HG02763 (cell line): ENCODE measurements around the gene GAGE12H.
"Not testable (repeated sequence)": the region's sequence is repeated elsewhere in the genome, so short reads cannot be mapped to it uniquely, and the experiment has no call there.

Experiments
- ATAC-seq: cut with Tn5 transposase; IDR thresholded peaks from one replicate; pipeline ENCODE4 v1.9.1; 2021; ENCODE audit warnings: mild to moderate bottlenecking, moderate library complexity; ENCODE audit not compliant: unreplicated experiment

GAGE12H gene, protein sequence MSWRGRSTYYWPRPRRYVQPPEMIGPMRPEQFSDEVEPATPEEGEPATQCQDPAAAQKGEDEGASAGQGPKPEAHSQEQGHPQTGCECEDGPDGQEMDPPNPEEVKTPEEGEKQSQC

DNA sequence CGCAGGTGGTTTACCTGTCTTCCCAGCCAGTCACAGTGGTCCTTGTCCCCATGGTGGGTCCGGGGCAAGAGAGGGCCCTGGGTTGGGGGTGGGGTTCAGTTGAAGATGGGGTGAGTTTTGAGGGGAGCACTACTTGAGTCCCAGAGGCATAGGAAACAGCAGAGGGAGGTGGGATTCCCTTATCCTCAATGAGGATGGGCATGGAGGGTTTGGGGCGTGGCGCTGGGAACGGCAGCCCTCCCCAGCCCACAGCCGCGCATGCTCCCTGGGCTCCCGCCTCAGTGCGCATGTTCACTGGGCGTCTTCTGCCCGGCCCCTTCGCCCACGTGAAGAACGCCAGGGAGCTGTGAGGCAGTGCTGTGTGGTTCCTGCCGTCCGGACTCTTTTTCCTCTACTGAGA, at the start of gene GAGE12H:
GAGE12H (plus strand) TSS at position 301 of the 400 bp plus-strand sequence. CDS start 1,155 bp downstream, outside the sequence.
- not testable (repeated sequence) for ATAC-seq

DNA sequence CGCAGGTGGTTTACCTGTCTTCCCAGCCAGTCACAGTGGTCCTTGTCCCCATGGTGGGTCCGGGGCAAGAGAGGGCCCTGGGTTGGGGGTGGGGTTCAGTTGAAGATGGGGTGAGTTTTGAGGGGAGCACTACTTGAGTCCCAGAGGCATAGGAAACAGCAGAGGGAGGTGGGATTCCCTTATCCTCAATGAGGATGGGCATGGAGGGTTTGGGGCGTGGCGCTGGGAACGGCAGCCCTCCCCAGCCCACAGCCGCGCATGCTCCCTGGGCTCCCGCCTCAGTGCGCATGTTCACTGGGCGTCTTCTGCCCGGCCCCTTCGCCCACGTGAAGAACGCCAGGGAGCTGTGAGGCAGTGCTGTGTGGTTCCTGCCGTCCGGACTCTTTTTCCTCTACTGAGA, 47.9 kb upstream of the GAGE12H start, which contains the start of gene GAGE12C:
GAGE12C (plus strand) TSS at position 301 of the 400 bp plus-strand sequence. CDS start 1,155 bp downstream, outside the sequence.
- ATAC-seq, result not testable (repeated sequence)

DNA sequence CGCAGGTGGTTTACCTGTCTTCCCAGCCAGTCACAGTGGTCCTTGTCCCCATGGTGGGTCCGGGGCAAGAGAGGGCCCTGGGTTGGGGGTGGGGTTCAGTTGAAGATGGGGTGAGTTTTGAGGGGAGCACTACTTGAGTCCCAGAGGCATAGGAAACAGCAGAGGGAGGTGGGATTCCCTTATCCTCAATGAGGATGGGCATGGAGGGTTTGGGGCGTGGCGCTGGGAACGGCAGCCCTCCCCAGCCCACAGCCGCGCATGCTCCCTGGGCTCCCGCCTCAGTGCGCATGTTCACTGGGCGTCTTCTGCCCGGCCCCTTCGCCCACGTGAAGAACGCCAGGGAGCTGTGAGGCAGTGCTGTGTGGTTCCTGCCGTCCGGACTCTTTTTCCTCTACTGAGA, 38.3 kb upstream of the GAGE12H start, which contains the start of gene GAGE12D:
GAGE12D (plus strand) TSS at position 301 of the 400 bp plus-strand sequence. CDS start 1,155 bp downstream, outside the sequence.
- ATAC-seq, result not testable (repeated sequence)

DNA sequence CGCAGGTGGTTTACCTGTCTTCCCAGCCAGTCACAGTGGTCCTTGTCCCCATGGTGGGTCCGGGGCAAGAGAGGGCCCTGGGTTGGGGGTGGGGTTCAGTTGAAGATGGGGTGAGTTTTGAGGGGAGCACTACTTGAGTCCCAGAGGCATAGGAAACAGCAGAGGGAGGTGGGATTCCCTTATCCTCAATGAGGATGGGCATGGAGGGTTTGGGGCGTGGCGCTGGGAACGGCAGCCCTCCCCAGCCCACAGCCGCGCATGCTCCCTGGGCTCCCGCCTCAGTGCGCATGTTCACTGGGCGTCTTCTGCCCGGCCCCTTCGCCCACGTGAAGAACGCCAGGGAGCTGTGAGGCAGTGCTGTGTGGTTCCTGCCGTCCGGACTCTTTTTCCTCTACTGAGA, 28.8 kb upstream of the GAGE12H start, which contains the start of gene GAGE12E:
GAGE12E (plus strand) TSS at position 301 of the 400 bp plus-strand sequence. CDS start 1,155 bp downstream, outside the sequence.
- not testable (repeated sequence) for ATAC-seq

DNA sequence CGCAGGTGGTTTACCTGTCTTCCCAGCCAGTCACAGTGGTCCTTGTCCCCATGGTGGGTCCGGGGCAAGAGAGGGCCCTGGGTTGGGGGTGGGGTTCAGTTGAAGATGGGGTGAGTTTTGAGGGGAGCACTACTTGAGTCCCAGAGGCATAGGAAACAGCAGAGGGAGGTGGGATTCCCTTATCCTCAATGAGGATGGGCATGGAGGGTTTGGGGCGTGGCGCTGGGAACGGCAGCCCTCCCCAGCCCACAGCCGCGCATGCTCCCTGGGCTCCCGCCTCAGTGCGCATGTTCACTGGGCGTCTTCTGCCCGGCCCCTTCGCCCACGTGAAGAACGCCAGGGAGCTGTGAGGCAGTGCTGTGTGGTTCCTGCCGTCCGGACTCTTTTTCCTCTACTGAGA, 19.2 kb upstream of the GAGE12H start, which contains the start of gene GAGE12F:
GAGE12F (plus strand) TSS at position 301 of the 400 bp plus-strand sequence. CDS start 1,155 bp downstream, outside the sequence.
- not testable (repeated sequence) for ATAC-seq

DNA sequence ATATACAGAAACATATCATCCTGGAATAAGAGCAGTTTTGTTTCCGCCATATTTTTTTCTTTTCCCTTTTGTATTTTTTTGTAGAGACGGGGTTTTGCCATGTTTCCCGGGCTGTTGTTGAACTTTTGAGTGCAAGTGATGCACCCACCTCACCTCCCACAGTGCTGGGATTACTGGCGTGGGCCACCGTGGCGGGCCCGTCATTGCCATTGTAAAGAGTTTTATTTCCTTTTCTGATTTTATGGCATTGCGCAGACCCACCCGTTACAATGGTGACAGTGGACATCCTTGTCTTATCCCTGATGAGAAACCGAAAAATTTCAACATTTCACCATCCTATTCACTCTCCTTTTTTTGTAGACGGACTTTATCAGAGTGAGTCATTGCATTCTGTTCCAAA, 11.0 kb upstream of the GAGE12H start:
- ATAC-seq, result not testable (repeated sequence)

DNA sequence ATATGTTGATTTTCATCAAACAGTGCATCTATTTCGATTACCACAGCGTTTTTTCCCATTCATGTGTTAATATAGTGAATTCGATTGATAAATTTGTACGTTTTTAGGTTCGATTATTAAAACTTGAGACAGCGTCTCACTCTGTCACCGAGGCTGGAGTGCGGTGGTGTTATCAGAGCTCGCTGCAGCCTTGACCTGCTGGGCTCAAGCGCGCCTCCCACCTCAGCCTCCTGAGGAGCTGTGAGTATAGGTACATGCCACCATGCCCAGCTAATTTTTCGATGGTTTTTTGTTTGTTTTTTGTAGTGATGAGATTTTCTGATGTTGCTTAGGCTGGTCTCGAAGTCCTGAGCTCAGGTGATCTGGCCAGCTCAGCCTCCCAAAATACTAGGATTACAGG, 10.6 kb upstream of the GAGE12H start:
- ATAC-seq, result not testable (repeated sequence)

DNA sequence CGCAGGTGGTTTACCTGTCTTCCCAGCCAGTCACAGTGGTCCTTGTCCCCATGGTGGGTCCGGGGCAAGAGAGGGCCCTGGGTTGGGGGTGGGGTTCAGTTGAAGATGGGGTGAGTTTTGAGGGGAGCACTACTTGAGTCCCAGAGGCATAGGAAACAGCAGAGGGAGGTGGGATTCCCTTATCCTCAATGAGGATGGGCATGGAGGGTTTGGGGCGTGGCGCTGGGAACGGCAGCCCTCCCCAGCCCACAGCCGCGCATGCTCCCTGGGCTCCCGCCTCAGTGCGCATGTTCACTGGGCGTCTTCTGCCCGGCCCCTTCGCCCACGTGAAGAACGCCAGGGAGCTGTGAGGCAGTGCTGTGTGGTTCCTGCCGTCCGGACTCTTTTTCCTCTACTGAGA, 9.6 kb upstream of the GAGE12H start, which contains the start of gene GAGE12G:
GAGE12G (plus strand) TSS at position 301 of the 400 bp plus-strand sequence. CDS start 1,155 bp downstream, outside the sequence.
- ATAC-seq, result not testable (repeated sequence)

DNA sequence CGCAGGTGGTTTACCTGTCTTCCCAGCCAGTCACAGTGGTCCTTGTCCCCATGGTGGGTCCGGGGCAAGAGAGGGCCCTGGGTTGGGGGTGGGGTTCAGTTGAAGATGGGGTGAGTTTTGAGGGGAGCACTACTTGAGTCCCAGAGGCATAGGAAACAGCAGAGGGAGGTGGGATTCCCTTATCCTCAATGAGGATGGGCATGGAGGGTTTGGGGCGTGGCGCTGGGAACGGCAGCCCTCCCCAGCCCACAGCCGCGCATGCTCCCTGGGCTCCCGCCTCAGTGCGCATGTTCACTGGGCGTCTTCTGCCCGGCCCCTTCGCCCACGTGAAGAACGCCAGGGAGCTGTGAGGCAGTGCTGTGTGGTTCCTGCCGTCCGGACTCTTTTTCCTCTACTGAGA, 9.4 kb downstream of the GAGE12H start, which contains the start of gene GAGE2A:
GAGE2A (plus strand) TSS at position 301 of the 400 bp plus-strand sequence. CDS start 1,155 bp downstream, outside the sequence.
- ATAC-seq, result not testable (repeated sequence)

DNA sequence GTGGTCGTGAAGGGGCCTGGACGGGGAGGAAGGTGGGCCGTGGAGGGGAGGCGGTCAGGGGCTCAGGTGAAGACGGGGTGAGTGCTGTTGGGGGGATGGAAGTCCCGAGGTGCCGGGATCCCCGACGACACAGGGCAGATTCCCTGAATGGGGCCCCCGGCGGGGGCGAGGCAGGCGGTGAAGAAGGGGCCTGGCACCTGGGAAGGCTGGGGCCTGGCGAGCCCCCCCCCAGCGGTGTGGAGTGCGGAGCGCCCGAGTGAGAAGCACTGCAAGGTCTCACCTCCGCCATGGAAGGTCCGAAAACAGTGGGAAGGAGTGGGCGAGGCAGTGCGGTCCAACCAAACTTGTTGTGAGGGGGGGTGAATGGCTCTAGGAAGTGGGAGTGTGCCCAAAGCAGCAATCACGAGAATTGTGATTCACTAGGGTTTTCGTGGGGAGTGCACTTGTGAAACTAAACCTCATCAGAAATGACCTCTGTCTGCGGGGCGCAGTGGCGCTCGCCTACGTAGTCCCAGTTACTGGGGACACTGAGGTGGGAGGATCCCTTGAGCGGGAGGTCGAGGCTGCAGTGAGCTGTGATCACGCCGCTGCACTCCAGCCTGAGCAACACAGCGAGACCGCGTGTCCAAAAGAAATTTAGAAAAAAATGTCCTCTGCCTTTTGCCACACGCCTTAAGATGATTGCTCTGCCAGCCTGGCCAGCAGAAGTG, 10.2 kb downstream of the GAGE12H start:
- not testable (repeated sequence) for ATAC-seq

DNA sequence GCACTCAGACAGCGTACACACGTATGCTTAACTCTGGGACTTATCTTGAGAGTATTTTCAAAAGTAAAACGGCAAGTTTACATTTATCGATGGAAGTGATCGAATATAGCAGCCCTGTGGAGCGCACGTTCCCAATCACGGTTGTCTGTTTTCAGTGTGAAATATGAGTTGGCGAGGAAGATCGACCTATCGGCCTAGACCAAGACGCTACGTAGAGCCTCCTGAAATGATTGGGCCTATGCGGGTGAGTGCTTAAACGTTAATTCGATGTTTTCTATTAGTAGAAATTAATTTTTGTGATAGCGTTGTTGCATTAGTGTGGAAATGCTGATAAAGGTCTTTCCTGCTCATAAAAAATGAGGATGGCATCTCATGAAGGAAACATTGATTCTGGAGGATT, 10.7 kb downstream of the GAGE12H start:
- ATAC-seq, result not testable (repeated sequence)

DNA sequence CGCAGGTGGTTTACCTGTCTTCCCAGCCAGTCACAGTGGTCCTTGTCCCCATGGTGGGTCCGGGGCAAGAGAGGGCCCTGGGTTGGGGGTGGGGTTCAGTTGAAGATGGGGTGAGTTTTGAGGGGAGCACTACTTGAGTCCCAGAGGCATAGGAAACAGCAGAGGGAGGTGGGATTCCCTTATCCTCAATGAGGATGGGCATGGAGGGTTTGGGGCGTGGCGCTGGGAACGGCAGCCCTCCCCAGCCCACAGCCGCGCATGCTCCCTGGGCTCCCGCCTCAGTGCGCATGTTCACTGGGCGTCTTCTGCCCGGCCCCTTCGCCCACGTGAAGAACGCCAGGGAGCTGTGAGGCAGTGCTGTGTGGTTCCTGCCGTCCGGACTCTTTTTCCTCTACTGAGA, 19.0 kb downstream of the GAGE12H start, which contains the start of gene GAGE1:
GAGE1 (plus strand) TSS at position 301 of the 400 bp plus-strand sequence. CDS start 1,155 bp downstream, outside the sequence.
- ATAC-seq, result not testable (repeated sequence)

DNA sequence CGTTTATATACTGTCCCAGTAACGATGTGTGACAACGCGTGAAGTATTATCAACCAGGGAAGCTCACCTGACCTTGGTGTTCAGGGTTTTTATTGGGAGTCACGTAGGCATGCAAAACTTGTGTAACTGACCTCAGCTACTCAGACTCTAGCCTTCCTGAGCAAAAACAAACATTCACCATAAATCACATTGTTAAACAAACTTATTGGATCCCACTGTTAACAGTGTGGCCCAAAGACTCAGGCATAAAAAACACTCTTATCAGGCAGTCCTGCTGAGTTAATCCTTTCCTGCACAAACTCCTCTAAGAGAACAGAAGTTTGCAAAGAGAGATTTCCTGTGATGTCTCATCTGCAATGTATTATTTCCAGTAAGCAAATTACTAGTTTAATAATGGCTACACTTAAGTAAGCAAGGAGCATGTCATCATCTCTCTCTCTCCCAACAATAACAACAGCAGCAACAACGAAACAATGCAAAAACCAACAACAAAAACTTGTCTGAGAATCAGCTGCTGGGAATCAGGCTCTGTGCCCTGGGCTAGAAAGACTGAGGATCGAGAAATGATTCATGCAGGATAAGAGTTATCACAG, 31.1 kb downstream of the GAGE12H start:
- no peak for ATAC-seq

DNA sequence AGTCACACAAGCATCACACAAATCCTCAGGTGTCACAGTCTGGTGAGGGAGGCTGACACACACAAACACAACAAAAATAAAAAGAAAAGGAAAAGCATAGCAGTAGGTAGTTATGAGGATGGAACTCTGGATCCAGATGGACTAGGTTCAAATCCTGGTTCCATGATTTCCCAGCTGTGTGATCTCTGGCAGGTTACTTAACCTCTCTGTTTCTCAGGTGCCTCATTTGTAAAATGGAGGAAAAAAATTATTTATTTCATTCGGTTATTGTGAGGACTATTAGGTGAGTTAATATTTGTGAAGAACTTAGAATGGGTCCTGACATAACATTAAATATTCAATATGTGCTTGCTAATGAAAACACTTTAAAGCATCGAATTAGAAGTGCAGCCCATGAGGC, 38.8 kb downstream of the GAGE12H start:
- no peak for ATAC-seq

DNA sequence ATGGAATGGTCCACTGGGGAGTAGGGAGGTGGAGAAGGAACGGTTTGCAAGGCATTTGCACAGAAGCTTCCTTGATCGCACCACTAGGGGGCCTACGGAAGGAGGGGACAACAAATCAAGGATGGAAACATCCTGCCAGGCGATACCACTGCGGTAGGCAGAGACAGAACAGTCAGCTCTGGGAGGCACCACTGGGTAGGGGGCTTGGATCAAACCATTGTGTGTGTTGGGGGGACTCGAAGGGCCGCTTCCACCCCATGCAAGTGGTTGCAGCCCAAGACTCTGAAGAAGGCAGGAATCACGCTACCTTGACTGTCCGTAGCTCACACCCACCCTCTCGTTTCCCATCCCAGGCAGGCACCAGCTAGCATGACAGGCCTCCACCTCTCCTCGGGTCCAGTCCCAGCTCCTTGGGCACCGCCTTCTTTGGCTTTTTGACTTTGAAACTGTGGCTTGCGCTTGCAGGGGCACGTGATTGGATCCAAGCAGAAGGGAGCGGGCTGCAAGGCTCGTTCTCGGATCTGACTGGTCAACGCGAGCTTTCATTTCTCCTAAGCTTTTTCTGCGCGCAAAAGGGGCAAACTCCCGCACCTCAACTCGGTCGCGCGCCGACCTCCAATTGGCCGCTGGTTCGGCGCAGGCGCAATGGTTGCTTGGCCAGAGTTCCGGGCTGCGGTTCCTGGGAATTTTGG, 47.5 kb downstream of the GAGE12H start:
- no peak for ATAC-seq
